Stomach (tissue), 4 donors: ENCODE results near the gene MLNR.

Experiments
- POLR2A ChIP-seq, 4 donors: fragments of 450-650 bp; IDR thresholded peaks; one replicate each; pipeline ENCODE4 v1.6.1; 2016; ENCODE audit warnings: antibody characterized with exemption in 4 of 4, control low read depth in 2 of 4, mild to moderate bottlenecking in 1 of 4, moderate library complexity in 1 of 4
- TF ChIP-seq, protein P1 (sequence below), 7 experiments: fragments of 450-650 bp in 4 of 7; fragments of 200-600 bp in 3 of 7; sonication (generic) in 3 of 7; IDR thresholded peaks; one replicate each; pipeline ENCODE4 v1.5.1; 2016 to 2019; ENCODE audit warnings: antibody characterized with exemption in 7 of 7, control low read depth in 2 of 7, mild to moderate bottlenecking in 1 of 7

DNA sequence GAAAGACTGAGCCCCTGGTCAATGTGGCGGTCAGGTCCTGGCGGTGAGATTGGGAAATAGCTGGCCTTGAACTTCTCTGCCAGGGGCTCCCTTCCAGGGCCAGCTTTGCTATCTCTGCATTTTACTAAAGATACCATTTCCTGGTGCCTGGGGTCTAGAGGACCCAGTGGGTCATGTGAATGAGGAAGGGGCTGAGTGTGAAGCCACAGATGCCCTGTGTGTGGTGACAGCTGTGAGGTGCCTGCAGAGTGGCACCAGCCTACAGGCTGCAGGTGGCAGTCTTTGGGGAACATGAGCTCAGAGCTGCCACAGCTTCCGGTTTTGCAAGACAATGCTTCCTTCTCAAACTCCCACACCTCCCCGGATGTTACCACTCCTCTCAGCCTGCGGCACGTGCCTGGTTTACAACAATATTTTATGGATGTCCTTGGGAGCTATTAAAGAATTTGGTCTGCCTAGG lies 5.2 kb upstream of the MLNR start:
- TF ChIP-seq POLR2A (IDR thresholded peaks at IDR 0.05): no peak
- TF ChIP-seq, protein P1, sequence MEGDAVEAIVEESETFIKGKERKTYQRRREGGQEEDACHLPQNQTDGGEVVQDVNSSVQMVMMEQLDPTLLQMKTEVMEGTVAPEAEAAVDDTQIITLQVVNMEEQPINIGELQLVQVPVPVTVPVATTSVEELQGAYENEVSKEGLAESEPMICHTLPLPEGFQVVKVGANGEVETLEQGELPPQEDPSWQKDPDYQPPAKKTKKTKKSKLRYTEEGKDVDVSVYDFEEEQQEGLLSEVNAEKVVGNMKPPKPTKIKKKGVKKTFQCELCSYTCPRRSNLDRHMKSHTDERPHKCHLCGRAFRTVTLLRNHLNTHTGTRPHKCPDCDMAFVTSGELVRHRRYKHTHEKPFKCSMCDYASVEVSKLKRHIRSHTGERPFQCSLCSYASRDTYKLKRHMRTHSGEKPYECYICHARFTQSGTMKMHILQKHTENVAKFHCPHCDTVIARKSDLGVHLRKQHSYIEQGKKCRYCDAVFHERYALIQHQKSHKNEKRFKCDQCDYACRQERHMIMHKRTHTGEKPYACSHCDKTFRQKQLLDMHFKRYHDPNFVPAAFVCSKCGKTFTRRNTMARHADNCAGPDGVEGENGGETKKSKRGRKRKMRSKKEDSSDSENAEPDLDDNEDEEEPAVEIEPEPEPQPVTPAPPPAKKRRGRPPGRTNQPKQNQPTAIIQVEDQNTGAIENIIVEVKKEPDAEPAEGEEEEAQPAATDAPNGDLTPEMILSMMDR (IDR thresholded peaks at IDR 0.05): no peak
